BJ (cell line): ENCODE measurements around the gene PGS1. TPM values are rescaled to one million over a fixed set of nuclear protein-coding genes. Genes with fewer than 3 reads are reported as not detected.

ENCODE experiments used
- CTCF ChIA-PET: fragments of 350-600 bp; formaldehyde crosslinking; extraction: SDS; loops from one replicate; lab custom pipeline; 2021; ENCODE audit warnings: antibody characterized with exemption, inconsistent platforms; lab: Yijun Ruan, JAX
- POLR2A ChIA-PET: fragments of 300-600 bp; sonication (Branson Sonifier 250); formaldehyde crosslinking; extraction: SDS; loops from one replicate; lab custom pipeline; 2021; ENCODE audit warnings: antibody characterized with exemption; lab: Charles Lee
- DNase-seq: peaks from one replicate; pipeline ENCODE4 v3.0.0-alpha.2; 2011; ENCODE audit warnings: low read depth
- H3K27me3 ChIP-seq: 2 replicates; pipeline ENCODE4 v1.6.0; 2011; ENCODE audit warnings: low read length; ENCODE audit not compliant: control insufficient read depth, insufficient read depth
- H3K36me3 ChIP-seq: 2 replicates; pipeline ENCODE4 v1.5.1; 2011; ENCODE audit warnings: low read length; ENCODE audit not compliant: control insufficient read depth, insufficient read depth
- H3K4me3 ChIP-seq: 2 replicates; pipeline ENCODE4 v1.5.1; 2011; ENCODE audit warnings: low read depth, mild to moderate bottlenecking, control low read depth, low read length
- CTCF ChIP-seq: IDR thresholded peaks from 2 replicates; pipeline ENCODE4 v1.5.1; 2011; ENCODE audit warnings: low read depth, mild to moderate bottlenecking, control low read depth, inconsistent platforms, low read length, moderate library complexity; ENCODE audit not compliant: insufficient read depth
- polyA plus RNA-seq: library from polyadenylated mRNA; depleted of rRNA; stranded (reverse); fragments of >200 nt; gene quantifications from 2 replicates; pipeline ENCODE4 v1.2.3, GENCODE V29; 2011

Gene PGS1
- polyA plus RNA-seq, 1 experiment, result 37.7 TPM

- no peak for DNase-seq
- TF ChIP-seq CTCF, result no peak
- no peaks in the 10 kb centered on the region for H3K27me3 ChIP-seq
- CTCF ChIA-PET, result interaction anchor here (1.2 to 14.0 kb wide), 6 partner anchors 11 to 113 kb away, joined by 3 to 273 read pairs (median 32); partner anchors contain the start of gene PGS1
- H3K4me3 ChIP-seq, result no peak overlapping the region
- POLR2A ChIA-PET, result no interaction called here
- H3K36me3 ChIP-seq, result no peaks in the 10 kb centered on the region
Measured at GRCh38 chr17:78364436-78365281, 13.8 kb upstream of the PGS1 start.

- ChIA-PET POLR2A (no interaction called here), CTCF (interaction anchor here (0.8 to 14.0 kb wide), 6 partner anchors 10 to 115 kb away, joined by 3 to 273 read pairs (median 4); no protein-coding TSS in a partner anchor)
- H3K27me3 ChIP-seq, result no peaks in the 10 kb centered on the region
- no peak for DNase-seq
- H3K36me3 ChIP-seq, result no peaks in the 10 kb centered on the region
- TF ChIP-seq CTCF, result peak; percentile 1; the same call in 1 of the 2 replicates
- no peak overlapping the region for H3K4me3 ChIP-seq
Measured at GRCh38 chr17:78365561-78366108, 12.8 kb upstream of the PGS1 start.

- Histone ChIP-seq H3K27me3 (no peaks in the 10 kb centered on the region), H3K4me3 (no peak overlapping the region), H3K36me3 (no peaks in the 10 kb centered on the region)
- no peak for TF ChIP-seq CTCF
- ChIA-PET CTCF (interaction anchor here (0.8 to 14.0 kb wide), 6 partner anchors 9 to 115 kb away, joined by 3 to 273 read pairs (median 4); no protein-coding TSS in a partner anchor), POLR2A (interaction anchor here (0.5 kb wide), 1 partner anchor 49 kb away, joined by 3 read pairs; no protein-coding TSS in a partner anchor)
- DNase-seq, result no peak
Measured at GRCh38 chr17:78366109-78366848, 12.2 kb upstream of the PGS1 start.

GRCh38 chr17:78367193-78367592, 11.3 kb upstream of the PGS1 start:
- H3K27me3 ChIP-seq, result no peaks in the 10 kb centered on the region
- ChIA-PET POLR2A (no interaction called here), CTCF (interaction anchor here (1.7 to 14.0 kb wide), 3 partner anchors 25 to 83 kb away, joined by 3 to 273 read pairs (median 4); no protein-coding TSS in a partner anchor)
- no peaks in the 10 kb centered on the region for H3K36me3 ChIP-seq
- H3K4me3 ChIP-seq, result no peak overlapping the region
- DNase-seq, result no peak
- TF ChIP-seq CTCF, result no peak
